Stimulated activated CD4-positive, alpha-beta T cell treated with anti-CD3 and anti-CD28 coated beads, Interleukin-15, amount 100 ng/mL, for 24 hours (primary cell): ENCODE measurements around the gene STAMBPL1.

Experiments used
- DNase-seq: peaks from one replicate; pipeline ENCODE4 v3.0.0-alpha.2; 2020

STAMBPL1 gene

GRCh38 chr10:88896372-88896993 lies 16.4 kb downstream of the STAMBPL1 start:
- no peak for DNase-seq

GRCh38 chr10:88896994-88897853 lies 17.2 kb downstream of the STAMBPL1 start:
- peak; percentile 54 for DNase-seq

GRCh38 chr10:88898727-88899126 lies 18.7 kb downstream of the STAMBPL1 start:
- DNase-seq, result no peak

GRCh38 chr10:88899886-88900285 lies 19.8 kb downstream of the STAMBPL1 start:
- DNase-seq, result no peak

GRCh38 chr10:88901206-88901983 lies 21.4 kb downstream of the STAMBPL1 start:
- DNase-seq, result no peak

GRCh38 chr10:88901984-88902789 lies 22.1 kb downstream of the STAMBPL1 start:
- DNase-seq, result no peak

- no peak for DNase-seq
These were observed 23.7 kb downstream of the STAMBPL1 start for GRCh38 chr10:88903715-88904114.

- no peak for DNase-seq
These were observed 26.9 kb downstream of the STAMBPL1 start for GRCh38 chr10:88906921-88907320.

- DNase-seq, result peak; percentile 18
These were observed 28.1 kb downstream of the STAMBPL1 start for GRCh38 chr10:88908194-88908593.

- DNase-seq, result no peak
These were observed 31.1 kb downstream of the STAMBPL1 start for GRCh38 chr10:88911116-88911515.

- no peak for DNase-seq
These were observed 31.8 kb downstream of the STAMBPL1 start for GRCh38 chr10:88911851-88912250.

- DNase-seq, result no peak
These were observed 33.1 kb downstream of the STAMBPL1 start for GRCh38 chr10:88913127-88913526.

GRCh38 chr10:88913788-88914187 lies 33.7 kb downstream of the STAMBPL1 start:
- DNase-seq, result no peak

GRCh38 chr10:88915781-88916180 lies 35.7 kb downstream of the STAMBPL1 start:
- DNase-seq, result no peak

- DNase-seq, result no peak
These were observed 36.2 kb downstream of the STAMBPL1 start for GRCh38 chr10:88916231-88916630.

GRCh38 chr10:88916986-88917385 lies 36.9 kb downstream of the STAMBPL1 start:
- DNase-seq, result no peak

GRCh38 chr10:88918191-88918905 lies 38.3 kb downstream of the STAMBPL1 start:
- no peak for DNase-seq

- no peak for DNase-seq
These were observed 39.0 kb downstream of the STAMBPL1 start for GRCh38 chr10:88919041-88919440.

GRCh38 chr10:88920198-88920597 lies 40.2 kb downstream of the STAMBPL1 start:
- no peak for DNase-seq

- DNase-seq, result no peak
These were observed 41.0 kb downstream of the STAMBPL1 start for GRCh38 chr10:88920986-88921593.

- DNase-seq, result no peak
These were observed 42.0 kb downstream of the STAMBPL1 start for GRCh38 chr10:88922041-88922440.

GRCh38 chr10:88923520-88923919 lies 43.5 kb downstream of the STAMBPL1 start:
- no peak for DNase-seq
